ENCODE measurements around the gene PARVG. TPM values are rescaled to one million over a fixed set of nuclear protein-coding genes. Genes with fewer than 3 reads are reported as not detected.

The PARVG gene
- total RNA-seq, 4 donors from 2014 or later = 1.00 to 37.8 (median 20.6) TPM

- no peak for TF ChIP-seq EP300 (IDR thresholded peaks at IDR 0.05; ENCODE audit: low read depth)
- TF ChIP-seq CTCF (IDR thresholded peaks at IDR 0.05) = no peak
- TF ChIP-seq POLR2A (IDR thresholded peaks at IDR 0.05) = no peak
- no peak for TF ChIP-seq POLR2AphosphoS5 (IDR thresholded peaks at IDR 0.05)
- H3K27me3 ChIP-seq = no peaks in the 10 kb centered on the region
- 76 to 78% methylated on average over 7 to 12 of the region's 12 CpGs for WGBS, 2 donors (ENCODE audit: low coverage in 1 of 2)
- no peaks in the 10 kb centered on the region for H3K36me3 ChIP-seq
- intact Hi-C loops (cut with DNase I; ENCODE audit: low total_unique reads) (no loop called here), in situ Hi-C loops (cut with MboI; ENCODE audit: low pct_ligation_motif_present in 1 of 4, low pct_unique_long_range_greater_than_20kb in 1 of 4, low sequenced_read_pairs in 3 of 4) (no loop called here)
- H3K4me3 ChIP-seq = no peak overlapping the region
- H3K9me3 ChIP-seq = no peaks in the 10 kb centered on the region
- peak overlapping the region in 3 of 4 donors; percentile 40 to 61 (median 56) for H3K27ac ChIP-seq
- no peak for DNase-seq
- H3K4me1 ChIP-seq = peaks cover 0 to 24% (median 4%) of the 10 kb centered on the region in 4 donors
Observed at GRCh38 chr22:44147008-44147645, 33.6 kb upstream of the PARVG start.

GRCh38 chr22:44147821-44148574, 32.7 kb upstream of the PARVG start:
- Histone ChIP-seq H3K4me1 (peaks cover 0 to 24% (median 2%) of the 10 kb centered on the region in 4 donors), H3K4me3 (no peak overlapping the region), H3K9me3 (no peaks in the 10 kb centered on the region), H3K27ac (peak overlapping the region; percentile 40 to 61 (median 56)), H3K36me3 (no peaks in the 10 kb centered on the region), H3K27me3 (no peaks in the 10 kb centered on the region)
- intact Hi-C loops (cut with DNase I; ENCODE audit: low total_unique reads) (no loop called here), in situ Hi-C loops (cut with MboI; ENCODE audit: low pct_ligation_motif_present in 1 of 4, low pct_unique_long_range_greater_than_20kb in 1 of 4, low sequenced_read_pairs in 3 of 4) (no loop called here)
- TF ChIP-seq POLR2AphosphoS5 (IDR thresholded peaks at IDR 0.05) = peak in 2 of 3 donors; percentile 5 to 51
- no peak for TF ChIP-seq POLR2A (IDR thresholded peaks at IDR 0.05)
- no peak for TF ChIP-seq CTCF (IDR thresholded peaks at IDR 0.05)
- peak; percentile 30 for DNase-seq
- 54 to 59% methylated on average over 7 to 27 of the region's 27 CpGs for WGBS, 2 donors (ENCODE audit: low coverage in 1 of 2)

GRCh38 chr22:44151676-44152075, 29.0 kb upstream of the PARVG start:
- Histone ChIP-seq H3K27ac (no peak overlapping the region), H3K4me1 (peaks cover 0 to 12% (median 0%) of the 10 kb centered on the region in 4 donors), H3K4me3 (no peak overlapping the region), H3K9me3 (no peaks in the 10 kb centered on the region), H3K36me3 (no peaks in the 10 kb centered on the region), H3K27me3 (no peaks in the 10 kb centered on the region)
- no peak for DNase-seq
- intact Hi-C loops (cut with DNase I; ENCODE audit: low total_unique reads) (no loop called here), in situ Hi-C loops (cut with MboI; ENCODE audit: low pct_ligation_motif_present in 1 of 4, low pct_unique_long_range_greater_than_20kb in 1 of 4, low sequenced_read_pairs in 3 of 4) (no loop called here)
- TF ChIP-seq CTCF (IDR thresholded peaks at IDR 0.05) (no peak), POLR2AphosphoS5 (IDR thresholded peaks at IDR 0.05) (no peak), EP300 (IDR thresholded peaks at IDR 0.05; ENCODE audit: low read depth) (no peak), POLR2A (IDR thresholded peaks at IDR 0.05) (no peak)
- 61 to 64% methylated on average over 2 to 4 of the region's 4 CpGs for WGBS, 2 donors (ENCODE audit: low coverage in 1 of 2)

GRCh38 chr22:44153710-44154109, 27.0 kb upstream of the PARVG start:
- intact Hi-C loops (cut with DNase I; ENCODE audit: low total_unique reads) (no loop called here), in situ Hi-C loops (cut with MboI; ENCODE audit: low pct_ligation_motif_present in 1 of 4, low pct_unique_long_range_greater_than_20kb in 1 of 4, low sequenced_read_pairs in 3 of 4) (no loop called here)
- H3K27ac ChIP-seq = no peak overlapping the region
- no peaks in the 10 kb centered on the region for H3K27me3 ChIP-seq
- no peaks in the 10 kb centered on the region for H3K36me3 ChIP-seq
- no peaks in the 10 kb centered on the region for H3K9me3 ChIP-seq
- no peak overlapping the region for H3K4me3 ChIP-seq
- no peak for TF ChIP-seq CTCF (IDR thresholded peaks at IDR 0.05)
- TF ChIP-seq EP300 (IDR thresholded peaks at IDR 0.05; ENCODE audit: low read depth) = no peak
- no peak for TF ChIP-seq POLR2A (IDR thresholded peaks at IDR 0.05)
- TF ChIP-seq POLR2AphosphoS5 (IDR thresholded peaks at IDR 0.05) = no peak
- WGBS, 2 donors (ENCODE audit: low coverage in 1 of 2) = 65 to 67% methylated on average over 2 to 10 of the region's 10 CpGs
- DNase-seq = no peak
- H3K4me1 ChIP-seq = no peaks in the 10 kb centered on the region
